KMS-11 (cell line): Measurements from ENCODE around the gene RNU4-1.

Source experiments
- H2AFZ ChIP-seq: fragments of 200-600 bp; sonication (generic); 2 replicates; pipeline ENCODE4 v1.6.1; 2016; ENCODE audit warnings: antibody characterized with exemption, mixed run types, low read depth
- H3K27ac ChIP-seq: fragments of 200-600 bp; sonication (generic); 2 replicates; pipeline ENCODE4 v1.6.1; 2016; ENCODE audit warnings: mild to moderate bottlenecking, mixed run types
- H3K27me3 ChIP-seq: fragments of 200-600 bp; sonication (generic); 2 replicates; pipeline ENCODE4 v1.6.1; 2017; ENCODE audit warnings: mild to moderate bottlenecking, low read depth, mixed run types, moderate library complexity; ENCODE audit not compliant: insufficient read depth
- H3K36me3 ChIP-seq: fragments of 200-600 bp; sonication (generic); 2 replicates; pipeline ENCODE4 v1.6.1; 2017; ENCODE audit warnings: mild to moderate bottlenecking, mixed run types; ENCODE audit not compliant: insufficient read depth
- H3K4me1 ChIP-seq: fragments of 200-600 bp; sonication (generic); 2 replicates; pipeline ENCODE4 v1.6.1; 2016; ENCODE audit warnings: mild to moderate bottlenecking, low read depth, mixed run types; ENCODE audit not compliant: poor library complexity, severe bottlenecking
- H3K4me2 ChIP-seq: fragments of 200-600 bp; sonication (generic); 2 replicates; pipeline ENCODE4 v1.7.0; 2016; ENCODE audit warnings: mild to moderate bottlenecking, mixed run types
- H3K4me3 ChIP-seq: fragments of 200-600 bp; sonication (generic); IDR thresholded peaks from 2 replicates; pipeline ENCODE4 v1.6.1; 2017; ENCODE audit warnings: low read depth, low read length, mixed read lengths; ENCODE audit not compliant: insufficient read depth
- H3K79me2 ChIP-seq: fragments of 200-600 bp; sonication (generic); 2 replicates; pipeline ENCODE4 v1.6.1; 2016; ENCODE audit warnings: low read depth, mixed run types; ENCODE audit not compliant: insufficient read depth
- H3K9ac ChIP-seq: fragments of 200-600 bp; sonication (generic); 2 replicates; pipeline ENCODE4 v1.6.1; 2016; ENCODE audit warnings: mild to moderate bottlenecking, mixed run types
- H4K20me1 ChIP-seq: fragments of 200-600 bp; sonication (generic); 2 replicates; pipeline ENCODE4 v1.6.1; 2016; ENCODE audit warnings: mild to moderate bottlenecking, mixed run types; ENCODE audit not compliant: insufficient read depth
- CTCF ChIP-seq: fragments of 200-600 bp; sonication (generic); conservative IDR thresholded peaks from 2 replicates; pipeline ENCODE4 v1.6.1; 2017; ENCODE audit warnings: low read depth, mild to moderate bottlenecking, antibody characterized with exemption, low read length, moderate library complexity, mixed read lengths

Gene RNU4-1

GRCh38 chr12:120328228-120328627, 35.2 kb upstream of the RNU4-1 start:
- Histone ChIP-seq H4K20me1 (no peaks in the 10 kb centered on the region), H2AFZ (no peak overlapping the region), H3K4me3 (no peak overlapping the region), H3K36me3 (no peaks in the 10 kb centered on the region), H3K9ac (no peak overlapping the region), H3K79me2 (no peaks in the 10 kb centered on the region), H3K4me1 (no peaks in the 10 kb centered on the region), H3K27me3 (no peaks in the 10 kb centered on the region), H3K4me2 (no peak overlapping the region), H3K27ac (no peak overlapping the region)
- TF ChIP-seq CTCF: no peak

GRCh38 chr12:120327593-120327992, 34.6 kb upstream of the RNU4-1 start, which contains the start of gene PLA2G1B:
PLA2G1B (minus strand) TSS chr12:120327779; CDS start chr12:120327753, 26 bp downstream.
- Histone ChIP-seq H4K20me1 (no peaks in the 10 kb centered on the region), H3K79me2 (no peaks in the 10 kb centered on the region), H3K36me3 (no peaks in the 10 kb centered on the region), H3K4me2 (no peak within 1 kb of the TSS), H2AFZ (no peak within 1 kb of the TSS), H3K4me3 (no peak within 1 kb of the TSS), H3K27ac (no peak within 1 kb of the TSS), H3K9ac (no peak within 1 kb of the TSS), H3K4me1 (no peaks in the 10 kb centered on the region), H3K27me3 (no peaks in the 10 kb centered on the region)
- no peak for TF ChIP-seq CTCF

DNA sequence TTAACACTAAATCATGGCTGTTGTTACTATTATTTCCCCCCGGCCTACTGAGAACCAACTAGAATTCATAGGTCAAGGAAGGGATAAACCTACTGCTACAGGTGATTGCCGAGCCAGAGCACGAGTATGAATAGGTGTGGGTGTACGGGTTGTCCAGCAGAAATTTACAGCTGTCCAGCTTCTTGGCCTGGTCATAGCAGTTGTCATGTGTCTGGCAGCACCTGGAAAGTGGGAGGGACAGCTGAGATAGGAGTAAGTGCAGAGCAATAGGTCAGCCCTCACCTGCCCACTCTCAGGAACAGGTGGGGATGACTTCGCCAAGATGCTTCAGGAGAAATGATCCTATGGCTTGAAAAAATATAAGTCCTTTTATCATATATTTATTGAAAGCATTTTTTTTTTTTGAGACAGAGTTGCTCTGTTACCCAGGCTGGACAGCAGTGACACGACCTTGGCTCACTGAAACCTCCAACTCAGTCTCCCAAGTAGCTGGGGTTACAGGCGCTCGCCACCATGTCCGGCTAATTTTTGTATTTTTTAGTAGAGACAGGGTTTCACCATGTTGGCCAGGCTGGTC, 31.9 kb upstream of the RNU4-1 start:
- H3K4me1 ChIP-seq: no peaks in the 10 kb centered on the region
- no peaks in the 10 kb centered on the region for H4K20me1 ChIP-seq
- no peak overlapping the region for H3K9ac ChIP-seq
- no peak overlapping the region for H3K4me2 ChIP-seq
- TF ChIP-seq CTCF: no peak
- H3K4me3 ChIP-seq: no peak overlapping the region
- no peaks in the 10 kb centered on the region for H3K79me2 ChIP-seq
- no peak overlapping the region for H3K27ac ChIP-seq
- no peaks in the 10 kb centered on the region for H3K27me3 ChIP-seq
- peak overlapping the region; percentile 95 for H2AFZ ChIP-seq
- H3K36me3 ChIP-seq: no peaks in the 10 kb centered on the region

GRCh38 chr12:120323772-120324171, 30.7 kb upstream of the RNU4-1 start:
- Histone ChIP-seq H3K27ac (no peak overlapping the region), H3K4me1 (no peaks in the 10 kb centered on the region), H3K36me3 (no peaks in the 10 kb centered on the region), H3K4me3 (no peak overlapping the region), H3K9ac (no peak overlapping the region), H4K20me1 (no peaks in the 10 kb centered on the region), H2AFZ (no peak overlapping the region), H3K4me2 (no peak overlapping the region), H3K79me2 (no peaks in the 10 kb centered on the region), H3K27me3 (no peaks in the 10 kb centered on the region)
- no peak for TF ChIP-seq CTCF
